Measurements from ENCODE around the gene PGLYRP1.
A peak's percentile ranks its signal among the peaks of the same experiment; 100 is the strongest.

PGLYRP1 gene

DNA sequence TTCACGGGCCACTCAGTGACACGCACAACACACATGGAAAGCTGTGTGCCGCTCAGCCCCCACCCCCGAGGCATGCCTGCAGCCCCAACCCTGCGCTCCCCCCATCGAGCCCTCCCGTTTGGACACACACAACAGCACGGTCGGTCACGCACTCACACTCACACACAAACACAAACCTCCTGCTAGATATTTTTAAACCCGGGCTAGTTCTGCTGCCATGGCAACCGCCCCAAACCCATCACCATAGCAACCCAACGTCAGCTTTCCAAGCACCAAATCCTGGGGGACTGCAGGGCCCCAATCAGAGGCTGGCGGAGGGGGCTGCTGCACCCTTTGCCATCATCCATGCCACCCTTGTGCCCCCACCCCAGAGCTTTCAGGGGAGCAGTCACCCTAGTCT, 46.7 kb downstream of the PGLYRP1 start:
- H3K4me3 ChIP-seq (ENCODE audit: low read depth, low read length) = no peak overlapping the region
- no peak overlapping the region for H3K27ac ChIP-seq (ENCODE audit: low read depth, low read length)
- peaks cover 12% of the 10 kb centered on the region for H3K27me3 ChIP-seq (ENCODE audit: control insufficient read depth, insufficient read depth, low read length)
- H3K4me1 ChIP-seq (ENCODE audit: control insufficient read depth, insufficient read depth, low read length) = no peaks in the 10 kb centered on the region; the same call in 1 of the 2 replicates
- H3K36me3 ChIP-seq (ENCODE audit: control insufficient read depth, insufficient read depth, low read length) = no peaks in the 10 kb centered on the region
- no peaks in the 10 kb centered on the region for H3K9me3 ChIP-seq (ENCODE audit: control insufficient read depth, insufficient read depth, low read length)
- H3K9ac ChIP-seq (ENCODE audit: low read depth, low read length) = no peak overlapping the region

DNA sequence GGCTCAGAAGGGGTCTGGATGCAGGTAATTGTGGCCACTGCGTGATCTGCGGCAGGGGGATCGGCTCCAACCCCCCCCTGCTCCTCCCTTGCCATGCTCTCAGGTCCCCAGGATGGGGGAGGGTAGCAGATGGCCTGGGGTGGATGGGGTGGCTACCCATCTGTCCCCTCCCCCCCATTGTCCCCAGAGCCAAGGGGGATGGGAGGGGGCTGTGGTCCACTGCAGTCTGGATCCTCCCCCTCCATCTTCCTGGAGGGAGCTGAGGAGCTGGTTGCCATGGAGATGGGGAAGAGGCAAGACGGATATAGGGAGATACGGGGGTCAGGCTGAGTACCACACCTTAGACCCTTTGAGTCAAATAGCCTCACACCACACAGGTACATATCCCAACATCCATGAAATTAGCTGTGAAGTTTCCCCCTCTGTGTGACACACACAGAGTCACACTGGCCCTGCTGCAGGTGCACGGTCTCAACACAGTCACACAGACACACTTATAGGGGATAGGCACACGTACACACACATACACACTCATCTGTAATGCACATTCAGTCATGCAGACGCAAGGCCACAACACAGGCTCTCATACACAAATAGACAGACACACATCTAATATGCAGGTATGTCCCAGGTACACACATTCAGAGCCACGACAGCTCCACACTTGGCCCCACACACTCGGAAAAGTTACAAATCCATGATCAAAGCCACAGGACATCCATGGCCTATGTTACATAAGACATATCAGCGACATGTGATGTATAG, 47.4 kb downstream of the PGLYRP1 start:
- H3K36me3 ChIP-seq (ENCODE audit: control insufficient read depth, insufficient read depth, low read length) = no peaks in the 10 kb centered on the region
- H3K4me1 ChIP-seq (ENCODE audit: control insufficient read depth, insufficient read depth, low read length) = no peaks in the 10 kb centered on the region
- no peak overlapping the region for H3K27ac ChIP-seq (ENCODE audit: low read depth, low read length)
- H3K9ac ChIP-seq (ENCODE audit: low read depth, low read length) = no peak overlapping the region
- no peaks in the 10 kb centered on the region for H3K9me3 ChIP-seq (ENCODE audit: control insufficient read depth, insufficient read depth, low read length)
- no peak overlapping the region for H3K4me3 ChIP-seq (ENCODE audit: low read depth, low read length)
- H3K27me3 ChIP-seq (ENCODE audit: control insufficient read depth, insufficient read depth, low read length) = peaks cover 12% of the 10 kb centered on the region

DNA sequence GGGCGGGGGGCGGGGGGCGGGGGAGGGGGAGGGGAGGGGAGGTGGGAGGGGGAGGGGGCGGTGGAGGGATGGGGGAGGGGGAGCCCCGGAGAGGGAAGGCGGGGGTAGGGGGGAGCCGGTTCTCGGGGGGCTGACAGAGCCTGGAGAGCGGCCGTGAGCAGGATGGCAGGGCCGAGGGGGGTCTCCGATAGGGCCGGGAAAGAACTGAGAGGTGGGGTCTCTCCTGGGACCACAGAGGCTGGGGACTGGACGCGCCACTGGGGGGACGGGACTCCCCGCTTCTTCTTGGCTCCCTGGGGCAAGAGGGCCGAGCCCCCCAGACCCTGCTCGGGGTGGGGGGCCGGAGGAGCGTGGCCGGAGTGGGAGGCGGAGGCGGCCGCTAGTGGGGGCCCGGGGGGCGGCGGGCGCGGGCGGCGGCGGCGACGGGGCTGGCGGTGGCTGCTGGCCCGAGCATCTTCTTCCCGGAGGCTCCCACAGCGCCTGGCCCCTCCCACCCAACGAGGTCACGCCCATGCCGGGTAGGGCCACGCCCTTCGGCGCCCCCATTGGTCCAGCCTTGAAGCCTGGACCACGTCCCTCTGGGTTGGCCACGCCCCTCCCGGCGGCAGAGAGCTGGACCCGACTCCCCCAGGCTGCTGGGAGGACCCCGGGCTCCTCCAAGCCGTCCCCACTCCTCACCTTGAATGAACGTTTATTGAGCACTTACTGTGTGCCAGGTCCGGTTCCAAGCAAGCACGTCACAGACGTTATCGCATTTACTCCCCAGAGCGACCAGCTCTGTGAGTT, 49.1 kb downstream of the PGLYRP1 start, which contains the start of gene NOVA2:
NOVA2 (minus strand) TSS at position 313 of the 786 bp plus-strand sequence. CDS start 514 bp downstream, outside the sequence.
- Histone ChIP-seq H3K27ac (ENCODE audit: low read depth, low read length) (no peak within 1 kb of the TSS), H3K4me3 (ENCODE audit: low read depth, low read length) (peak within 1 kb of the TSS; percentile 68), H3K27me3 (ENCODE audit: control insufficient read depth, insufficient read depth, low read length) (peaks cover 12% of the 10 kb centered on the region), H3K9ac (ENCODE audit: low read depth, low read length) (no peak within 1 kb of the TSS), H3K36me3 (ENCODE audit: control insufficient read depth, insufficient read depth, low read length) (no peaks in the 10 kb centered on the region), H3K4me1 (ENCODE audit: control insufficient read depth, insufficient read depth, low read length) (no peaks in the 10 kb centered on the region), H3K9me3 (ENCODE audit: control insufficient read depth, insufficient read depth, low read length) (no peaks in the 10 kb centered on the region)

DNA sequence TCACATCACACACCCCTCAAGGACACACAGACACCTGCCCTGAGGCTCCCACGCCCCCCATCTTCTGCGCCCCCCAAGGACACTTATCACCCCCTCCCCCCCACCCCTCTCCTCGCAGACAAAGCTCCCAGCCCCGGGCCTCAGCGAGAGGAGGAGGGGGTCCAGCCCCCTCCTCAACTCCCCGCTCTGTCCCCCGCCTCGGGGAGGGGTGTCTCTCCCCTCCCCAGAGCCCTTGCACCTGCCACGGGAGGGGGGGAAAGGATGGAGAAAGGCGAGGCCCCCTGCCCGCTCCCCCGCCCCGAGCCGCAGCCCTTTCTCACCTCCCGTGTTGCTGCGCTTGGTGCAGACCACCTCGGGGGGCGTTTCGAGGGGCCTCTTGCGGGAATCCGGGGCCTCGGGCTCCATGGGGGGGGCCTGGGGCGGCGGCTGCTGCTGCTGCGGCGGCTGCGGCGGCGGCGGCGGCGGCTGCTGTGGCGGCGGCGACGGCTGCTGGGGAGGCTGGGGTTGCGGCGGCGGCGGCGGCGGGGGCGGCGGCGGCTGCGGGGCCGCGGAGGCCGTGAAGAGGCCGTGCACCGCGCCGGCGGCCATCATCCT, 49.8 kb downstream of the PGLYRP1 start:
- H3K27me3 ChIP-seq (ENCODE audit: control insufficient read depth, insufficient read depth, low read length) = peaks cover 12% of the 10 kb centered on the region
- H3K4me3 ChIP-seq (ENCODE audit: low read depth, low read length) = peak overlapping the region; percentile 44
- no peak overlapping the region for H3K9ac ChIP-seq (ENCODE audit: low read depth, low read length)
- H3K27ac ChIP-seq (ENCODE audit: low read depth, low read length) = no peak overlapping the region
- H3K4me1 ChIP-seq (ENCODE audit: control insufficient read depth, insufficient read depth, low read length) = no peaks in the 10 kb centered on the region
- no peaks in the 10 kb centered on the region for H3K9me3 ChIP-seq (ENCODE audit: control insufficient read depth, insufficient read depth, low read length)
- H3K36me3 ChIP-seq (ENCODE audit: control insufficient read depth, insufficient read depth, low read length) = no peaks in the 10 kb centered on the region; the same call in 1 of the 2 replicates

DNA sequence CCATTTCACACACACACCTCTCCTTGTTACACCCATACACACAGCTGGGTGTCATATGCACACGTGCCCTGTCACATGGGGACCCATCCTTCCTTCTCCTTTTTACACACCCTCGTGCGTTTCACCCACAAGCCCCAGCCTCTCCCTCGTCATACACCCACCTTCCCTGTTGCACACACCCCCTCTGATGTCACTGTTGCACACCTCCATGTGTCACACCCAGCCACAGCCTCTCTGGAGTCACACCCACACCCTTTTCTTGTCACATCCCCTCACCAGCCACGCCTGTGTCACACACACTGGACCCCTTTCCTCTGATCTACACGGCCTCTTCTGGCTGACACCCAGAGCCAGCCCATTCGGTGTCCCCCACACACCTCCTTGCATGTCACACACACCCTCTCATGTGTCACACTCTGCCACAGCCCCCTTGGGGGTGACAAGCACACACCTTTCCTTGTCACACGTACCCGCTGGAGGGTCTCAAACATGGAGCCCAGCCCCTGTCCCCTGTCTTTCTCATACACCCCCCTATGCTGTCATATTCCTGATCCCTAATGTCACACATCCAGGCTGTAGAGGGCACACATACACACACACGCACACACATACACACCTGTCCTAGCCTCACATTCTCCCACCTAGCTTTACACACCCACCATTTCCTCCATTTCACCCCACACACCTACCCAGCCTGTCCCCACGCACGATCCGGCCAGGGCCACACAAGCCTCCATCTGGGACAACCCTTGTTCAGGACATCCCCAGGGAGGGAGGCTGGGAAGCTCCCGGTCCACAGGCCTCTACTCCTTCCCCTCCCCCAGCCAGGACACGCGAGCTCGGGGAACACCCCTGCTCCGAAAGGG, 50.5 kb downstream of the PGLYRP1 start:
- Histone ChIP-seq H3K36me3 (ENCODE audit: control insufficient read depth, insufficient read depth, low read length) (no peaks in the 10 kb centered on the region; the same call in 1 of the 2 replicates), H3K9ac (ENCODE audit: low read depth, low read length) (no peak overlapping the region), H3K4me1 (ENCODE audit: control insufficient read depth, insufficient read depth, low read length) (no peaks in the 10 kb centered on the region), H3K27ac (ENCODE audit: low read depth, low read length) (no peak overlapping the region), H3K27me3 (ENCODE audit: control insufficient read depth, insufficient read depth, low read length) (peaks cover 12% of the 10 kb centered on the region), H3K4me3 (ENCODE audit: low read depth, low read length) (peak overlapping the region; percentile 44), H3K9me3 (ENCODE audit: control insufficient read depth, insufficient read depth, low read length) (no peaks in the 10 kb centered on the region)

DNA sequence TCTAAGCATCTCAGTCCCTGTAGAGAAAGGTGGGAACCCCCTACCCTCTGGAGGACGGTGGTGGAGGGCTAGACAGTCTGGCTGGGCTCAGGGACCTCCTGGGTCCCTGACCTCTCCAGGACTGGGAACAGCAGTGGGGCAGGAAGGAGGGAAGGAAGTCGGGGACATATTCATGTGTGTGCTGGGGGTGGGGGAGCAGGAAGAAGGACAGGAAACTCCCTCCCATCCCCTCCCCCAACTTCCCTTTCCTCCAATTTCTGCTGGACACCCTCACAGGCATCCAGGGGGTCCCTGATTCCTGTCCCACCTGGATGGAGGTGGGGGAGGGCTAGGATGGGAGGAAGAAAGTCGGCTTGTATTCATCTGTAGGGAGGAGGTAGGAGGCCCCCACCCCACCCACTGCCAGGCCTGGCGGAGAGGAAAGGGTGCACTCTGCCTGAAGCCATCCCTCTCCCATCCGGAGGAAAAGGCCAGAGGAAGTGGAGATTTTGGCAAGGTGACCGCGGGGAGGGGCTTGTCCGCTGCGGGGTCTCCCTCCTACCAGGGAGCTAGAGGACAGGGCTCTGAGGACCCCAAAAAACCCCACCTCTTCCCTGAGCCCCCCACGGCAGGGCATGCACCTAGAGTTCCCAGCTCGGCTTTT, 51.5 kb downstream of the PGLYRP1 start:
- no peak overlapping the region for H3K9ac ChIP-seq (ENCODE audit: low read depth, low read length)
- no peak overlapping the region for H3K27ac ChIP-seq (ENCODE audit: low read depth, low read length)
- H3K4me1 ChIP-seq (ENCODE audit: control insufficient read depth, insufficient read depth, low read length) = 0 out of 2 replicates have a peak, but pooled peaks cover 3% of the 10 kb centered on the region
- peaks cover 12% of the 10 kb centered on the region for H3K27me3 ChIP-seq (ENCODE audit: control insufficient read depth, insufficient read depth, low read length)
- H3K9me3 ChIP-seq (ENCODE audit: control insufficient read depth, insufficient read depth, low read length) = no peaks in the 10 kb centered on the region
- H3K36me3 ChIP-seq (ENCODE audit: control insufficient read depth, insufficient read depth, low read length) = no peaks in the 10 kb centered on the region; the same call in 1 of the 2 replicates
- no peak overlapping the region for H3K4me3 ChIP-seq (ENCODE audit: low read depth, low read length)

DNA sequence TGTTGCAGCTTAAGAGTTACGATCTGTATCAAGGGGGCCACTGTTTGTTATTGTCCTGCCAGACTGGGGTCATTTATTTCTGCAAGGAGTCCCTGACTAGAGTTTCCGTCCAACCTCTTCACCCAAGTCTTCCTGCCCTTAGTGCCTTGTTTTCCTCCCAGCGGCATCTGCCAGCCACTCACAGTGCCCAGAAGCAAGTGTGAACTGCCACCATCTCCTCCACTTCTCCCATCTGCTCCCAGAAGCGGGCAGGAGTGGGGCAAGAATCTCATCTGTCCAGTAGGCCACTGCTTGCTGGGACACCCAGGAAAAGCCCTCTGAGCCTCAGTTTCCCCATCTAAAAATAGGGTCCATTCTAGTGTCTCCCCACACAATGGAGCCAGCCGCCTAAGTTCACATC, 53.2 kb downstream of the PGLYRP1 start:
- Histone ChIP-seq H3K9ac (ENCODE audit: low read depth, low read length) (no peak overlapping the region), H3K27me3 (ENCODE audit: control insufficient read depth, insufficient read depth, low read length) (peaks cover 12% of the 10 kb centered on the region), H3K27ac (ENCODE audit: low read depth, low read length) (no peak overlapping the region), H3K4me3 (ENCODE audit: low read depth, low read length) (no peak overlapping the region), H3K9me3 (ENCODE audit: control insufficient read depth, insufficient read depth, low read length) (no peaks in the 10 kb centered on the region), H3K36me3 (ENCODE audit: control insufficient read depth, insufficient read depth, low read length) (no peaks in the 10 kb centered on the region; the same call in 1 of the 2 replicates), H3K4me1 (ENCODE audit: control insufficient read depth, insufficient read depth, low read length) (0 out of 2 replicates have a peak, but pooled peaks cover 3% of the 10 kb centered on the region)

All from HUES48 (cell line).